Kidney tubule cell (primary cell): ENCODE results near the gene CLDN24.
A peak's percentile ranks its signal among the peaks of the same experiment; 100 is the strongest.

Experiments
- DNase-seq: peaks from one replicate; pipeline ENCODE4 v3.0.0-alpha.2; 2018; ENCODE audit warnings: low spot score

CLDN24 gene

DNA sequence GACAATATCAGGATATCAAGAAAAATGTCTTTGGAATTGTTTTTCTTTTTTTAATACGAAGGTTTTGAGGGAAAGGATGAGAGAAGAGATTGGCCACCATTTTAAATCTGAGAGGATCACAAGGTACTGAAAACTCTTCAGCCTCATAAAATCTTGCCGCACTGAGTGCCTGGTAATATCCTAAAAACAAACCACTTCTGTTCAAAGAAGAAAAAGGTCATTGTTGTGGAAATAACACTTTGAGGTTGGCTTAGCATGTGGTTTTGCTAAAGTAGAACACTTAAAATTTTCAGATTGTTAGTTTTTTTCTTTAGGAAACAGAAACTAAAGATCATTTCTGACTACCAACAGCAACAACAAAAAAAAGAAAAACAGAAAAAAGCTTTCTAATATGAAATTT lies 1.1 kb downstream of the CLDN24 start:
- DNase-seq, result no peak

DNA sequence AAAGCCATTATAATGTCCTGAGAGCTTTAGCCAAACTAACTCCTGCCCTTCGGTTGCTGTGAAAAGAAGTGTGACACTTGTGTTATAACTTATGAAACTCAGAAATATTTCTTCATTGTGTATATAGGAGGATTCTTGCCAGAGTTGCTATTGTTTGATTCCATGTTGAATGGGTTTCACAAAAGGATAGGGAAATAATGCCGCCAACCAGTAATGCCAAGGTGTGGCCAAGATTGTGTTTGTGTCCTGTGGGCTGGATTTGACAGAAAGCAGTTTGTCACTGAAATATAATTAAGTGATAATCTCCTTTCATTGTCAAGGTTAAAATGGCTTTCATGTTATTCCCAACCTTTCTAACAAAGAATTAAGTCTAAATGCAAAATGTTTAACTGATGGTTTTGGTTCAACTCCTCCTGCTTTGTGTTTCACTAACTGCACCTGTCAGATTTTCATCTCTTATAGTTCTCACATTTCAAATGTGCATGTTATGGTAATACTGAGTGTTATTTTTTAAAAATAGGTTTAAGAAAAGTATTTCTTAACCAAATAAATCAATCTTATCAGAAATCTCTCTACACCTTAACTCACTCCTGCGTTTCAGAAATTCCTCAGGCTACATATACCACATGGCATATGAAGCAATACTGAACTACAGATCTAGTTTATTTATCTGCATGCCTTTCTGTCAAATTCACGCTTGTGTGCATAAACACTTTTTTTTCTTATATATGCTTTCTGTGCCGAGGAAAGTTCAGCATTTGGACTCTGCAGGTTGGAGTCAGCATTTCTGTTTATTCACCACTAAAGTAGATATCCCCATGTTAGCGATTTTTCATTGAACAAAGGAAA lies 1.8 kb downstream of the CLDN24 start, which contains the start of gene CLDN22:
Gene CLDN22, minus strand, starts transcription at position 66 of the 849 bp plus-strand sequence. Its CDS starts 58 bp downstream, at position 8.
- DNase-seq, result no peak

DNA sequence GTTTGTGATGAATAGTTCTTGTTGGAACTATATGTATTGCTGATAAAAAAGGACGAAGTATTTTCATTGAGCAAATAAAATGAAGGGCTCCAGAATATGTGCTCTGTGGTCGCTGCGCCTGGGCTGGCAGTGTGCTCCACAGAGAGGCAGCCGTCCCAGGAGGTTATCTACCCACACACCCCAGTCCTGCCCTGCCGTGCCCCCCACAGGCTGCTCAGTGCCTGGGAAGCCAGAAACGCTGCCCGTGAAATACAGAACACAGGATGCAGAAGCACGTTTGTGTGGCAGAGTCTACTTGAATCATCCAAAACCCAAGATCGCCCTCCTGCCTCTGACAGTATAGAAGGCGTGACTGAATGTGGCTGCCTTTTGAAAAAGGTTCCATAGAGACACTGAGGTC lies 3.6 kb downstream of the CLDN24 start:
- no peak for DNase-seq

DNA sequence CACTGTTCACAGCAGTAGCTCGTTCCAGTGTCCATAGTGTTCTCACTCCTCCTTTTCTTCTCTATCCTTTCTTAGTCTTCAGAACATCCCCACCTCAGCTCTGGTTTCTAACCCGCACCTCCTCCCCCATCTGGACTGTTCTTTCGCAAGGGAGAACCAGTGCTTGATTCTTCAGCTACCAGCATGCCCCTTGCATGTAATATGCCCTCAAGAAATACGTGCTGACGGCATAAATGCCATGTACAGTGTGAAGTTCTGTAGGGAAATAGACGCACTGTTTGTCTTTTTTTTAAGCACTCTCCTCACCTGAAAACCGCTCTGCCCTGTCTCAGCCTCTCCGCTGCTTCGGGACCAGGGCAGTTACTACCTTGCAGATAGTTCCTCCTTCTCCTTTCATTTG lies 7.4 kb downstream of the CLDN24 start:
- DNase-seq, result no peak

DNA sequence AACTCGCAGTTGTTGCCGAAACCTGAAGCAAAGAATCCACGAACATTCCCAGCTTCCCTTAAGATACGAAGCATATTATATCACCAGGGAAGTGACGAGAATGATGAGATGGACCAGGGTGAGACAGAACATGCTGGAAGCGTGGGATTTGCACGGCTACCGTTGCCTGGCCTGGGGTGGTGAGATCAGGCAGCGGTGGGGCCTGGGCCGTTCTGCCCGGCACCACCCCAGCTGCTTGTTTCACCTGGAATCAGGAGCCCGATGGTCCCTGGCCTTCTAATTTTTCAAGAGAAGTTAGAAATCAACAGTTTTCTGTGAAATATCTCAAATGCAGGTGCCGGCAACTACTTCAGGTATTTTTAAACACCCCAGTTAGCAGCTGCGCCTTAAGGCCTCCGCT lies 7.9 kb downstream of the CLDN24 start:
- no peak for DNase-seq

DNA sequence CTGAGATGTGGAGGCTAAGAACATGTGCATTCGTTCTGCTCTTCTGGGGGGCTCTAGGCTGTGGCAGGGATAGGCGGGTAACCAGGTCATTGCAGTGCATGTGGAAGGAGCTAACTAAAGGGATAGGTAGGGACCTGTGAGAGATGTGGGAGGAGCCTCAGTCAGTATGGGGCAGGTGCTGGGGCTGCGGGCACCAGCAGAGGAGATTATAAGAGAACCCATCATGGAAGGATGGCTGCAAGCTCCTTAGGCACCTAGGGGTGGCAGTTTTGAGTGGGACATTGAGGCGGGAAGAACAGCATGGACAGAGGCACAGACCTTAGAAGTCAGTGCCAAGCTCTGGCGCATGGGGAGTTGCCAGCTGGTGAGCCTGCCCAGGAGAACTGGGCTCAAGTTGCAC lies 9.4 kb downstream of the CLDN24 start:
- no peak for DNase-seq

DNA sequence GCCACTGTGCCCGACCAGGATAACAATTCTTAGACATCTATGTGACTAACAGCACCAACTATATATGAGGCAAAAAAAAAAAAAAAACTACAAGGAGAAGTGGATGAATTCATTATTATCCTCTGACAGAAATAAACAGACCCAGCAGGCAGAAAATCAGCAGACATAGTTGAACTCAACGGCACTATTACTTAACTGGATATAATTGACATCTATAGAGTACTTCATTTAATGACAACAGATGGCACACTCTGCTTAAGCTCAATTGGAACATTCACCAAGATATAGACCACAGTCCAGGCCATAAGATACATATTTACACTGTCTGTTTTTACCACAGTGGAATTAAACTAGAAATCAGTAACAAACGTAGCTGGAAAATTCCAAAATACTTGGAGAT lies 15.4 kb downstream of the CLDN24 start:
- no peak for DNase-seq

DNA sequence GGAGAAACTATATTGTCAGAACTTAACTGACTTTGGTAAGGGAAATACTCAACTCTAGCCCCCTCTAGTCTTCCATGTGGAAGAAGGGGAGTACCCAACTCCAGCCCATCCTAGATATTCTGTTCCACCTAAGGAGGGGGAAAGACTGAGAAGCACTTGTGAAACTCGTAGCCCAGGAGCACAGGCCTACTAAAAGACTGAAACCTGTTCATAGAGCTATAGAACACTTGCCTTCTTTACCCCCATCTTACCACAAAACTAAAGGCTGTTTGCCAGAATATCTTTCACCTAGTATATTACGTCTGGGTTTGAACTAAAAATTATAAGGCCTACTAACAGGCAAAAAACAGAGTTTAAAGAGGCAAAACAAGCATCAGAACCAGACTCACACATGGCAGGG lies 17.7 kb downstream of the CLDN24 start:
- DNase-seq, result no peak

DNA sequence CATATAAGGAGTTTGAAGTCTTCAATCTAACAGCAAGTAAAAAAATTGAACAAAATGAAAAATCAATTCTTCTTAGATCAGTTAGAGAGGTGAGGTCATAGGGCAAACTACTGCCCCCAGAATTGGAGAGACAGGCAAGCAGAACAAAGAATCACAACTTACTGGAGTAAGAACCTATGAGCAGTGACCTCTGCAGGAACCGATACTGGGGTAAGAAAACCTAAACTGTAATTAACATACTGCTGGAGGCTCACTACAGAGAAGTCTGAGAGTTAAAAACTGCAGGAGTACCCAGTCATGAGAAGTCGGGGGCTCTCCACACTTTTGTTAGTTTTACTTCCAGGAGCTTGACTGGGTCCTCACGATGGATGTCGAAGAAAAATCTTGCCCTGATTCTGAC lies 18.2 kb downstream of the CLDN24 start:
- DNase-seq, result no peak

DNA sequence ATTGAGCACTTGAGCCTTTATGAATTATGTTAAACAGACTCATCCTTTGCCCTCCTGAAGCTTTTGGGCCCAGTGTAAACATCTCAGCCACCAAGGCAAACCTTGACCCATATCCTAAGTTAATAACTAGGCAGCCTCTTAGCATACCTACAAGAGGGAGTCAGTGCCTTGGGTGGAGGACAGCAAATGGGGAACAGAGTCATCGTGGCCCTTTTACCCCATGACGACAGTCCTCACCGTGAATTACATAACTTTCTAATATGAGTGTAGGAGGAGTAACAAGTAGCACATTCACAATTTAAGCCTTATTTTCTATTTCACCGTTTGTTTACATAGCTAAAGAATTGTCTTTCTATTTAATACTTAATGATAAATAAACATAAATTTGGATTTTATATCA lies 18.9 kb downstream of the CLDN24 start:
- no peak for DNase-seq

DNA sequence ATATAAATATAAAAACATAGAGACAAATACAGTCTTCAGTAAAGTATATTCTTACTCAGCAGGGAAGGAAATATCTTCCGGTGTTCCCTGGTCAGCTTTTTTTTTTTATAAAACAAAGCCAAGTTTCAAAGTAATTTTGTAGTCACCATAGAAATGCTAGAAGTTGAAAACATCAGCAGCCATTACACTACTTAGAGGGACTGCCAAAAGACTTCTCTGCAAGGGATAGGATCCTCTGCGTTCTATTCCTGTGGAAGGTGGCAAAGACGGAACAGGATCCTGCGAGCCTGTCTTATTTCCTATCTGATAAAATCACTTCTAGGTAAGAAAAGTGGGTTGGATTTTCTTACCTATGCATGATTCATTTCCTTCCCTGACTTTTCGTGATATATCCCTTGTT lies 21.6 kb downstream of the CLDN24 start:
- no peak for DNase-seq

DNA sequence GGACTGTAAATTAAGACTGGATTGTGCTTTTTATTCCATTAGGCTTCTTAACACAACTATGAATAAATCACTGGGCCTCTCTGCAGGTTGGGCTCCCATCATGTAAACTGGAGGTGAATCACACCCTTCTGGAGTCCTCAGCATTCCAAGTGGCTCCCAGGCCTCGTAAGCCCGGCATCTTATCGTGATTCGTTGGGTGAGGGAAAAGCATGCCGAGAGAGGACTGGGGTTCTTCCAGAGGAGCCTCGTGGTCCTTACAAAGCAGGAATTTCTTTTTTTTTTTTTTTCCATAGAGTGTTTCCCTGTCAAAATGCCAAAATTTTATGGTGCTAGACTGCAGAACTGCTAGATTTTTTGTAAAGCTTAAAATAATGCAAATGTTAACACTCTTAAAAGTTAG lies 22.2 kb downstream of the CLDN24 start:
- peak; percentile 13 for DNase-seq

DNA sequence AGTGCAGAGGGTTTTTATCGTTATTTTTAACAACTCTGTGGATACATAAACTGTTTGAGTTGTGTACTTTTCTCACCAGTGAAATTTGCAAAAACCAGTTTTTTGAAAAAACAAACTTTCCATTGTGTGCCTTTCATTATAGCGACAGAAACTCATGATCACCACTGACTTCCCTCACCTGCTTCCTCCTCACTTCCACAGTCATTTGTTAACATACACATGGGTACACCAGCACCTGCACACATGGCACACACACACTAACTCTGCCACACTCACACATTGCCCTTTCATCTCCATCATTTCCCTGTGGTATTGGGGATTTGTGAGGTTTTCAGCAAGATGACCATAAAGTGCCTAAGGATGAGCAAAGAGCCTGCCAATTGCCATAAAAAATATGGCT lies 22.8 kb downstream of the CLDN24 start:
- DNase-seq, result no peak

DNA sequence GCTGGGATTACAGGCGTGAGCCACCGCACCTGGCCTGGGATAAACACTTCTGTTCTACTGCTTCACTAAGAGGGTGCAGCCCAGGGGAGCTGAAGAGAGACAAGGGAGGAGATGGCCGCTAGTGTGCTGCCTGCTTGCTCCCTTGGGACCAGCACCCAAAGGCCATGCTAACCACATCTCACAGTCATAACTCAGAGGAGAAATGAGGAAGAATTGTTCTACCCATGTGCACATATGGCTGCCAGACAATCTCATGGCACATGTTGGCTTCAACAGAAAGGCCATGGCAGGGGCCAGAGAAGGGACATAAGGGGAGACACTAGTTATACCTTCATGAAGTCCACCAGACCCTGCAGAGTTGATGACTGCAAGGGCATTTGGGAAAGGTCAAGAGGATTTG lies 24.6 kb downstream of the CLDN24 start:
- no peak for DNase-seq

DNA sequence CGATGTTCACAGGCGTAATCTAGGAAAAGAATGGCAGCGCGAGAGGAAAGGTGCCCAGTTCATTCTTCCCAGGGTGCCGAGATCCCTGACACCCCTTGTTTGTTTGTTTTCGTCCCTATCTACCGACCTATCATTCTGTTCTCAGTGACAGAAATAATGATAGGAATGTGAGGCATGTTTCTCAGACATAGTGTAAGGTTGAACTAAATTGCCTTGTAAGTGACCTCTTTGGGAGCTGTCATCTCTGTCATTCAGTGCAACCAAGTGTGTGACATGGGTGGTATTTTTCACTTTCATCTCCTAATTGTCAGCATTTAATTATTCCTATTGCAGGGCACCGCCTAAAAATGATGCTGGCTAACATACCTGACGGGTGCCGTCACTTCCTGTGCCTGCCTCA lies 26.5 kb downstream of the CLDN24 start:
- DNase-seq, result peak; percentile 42

DNA sequence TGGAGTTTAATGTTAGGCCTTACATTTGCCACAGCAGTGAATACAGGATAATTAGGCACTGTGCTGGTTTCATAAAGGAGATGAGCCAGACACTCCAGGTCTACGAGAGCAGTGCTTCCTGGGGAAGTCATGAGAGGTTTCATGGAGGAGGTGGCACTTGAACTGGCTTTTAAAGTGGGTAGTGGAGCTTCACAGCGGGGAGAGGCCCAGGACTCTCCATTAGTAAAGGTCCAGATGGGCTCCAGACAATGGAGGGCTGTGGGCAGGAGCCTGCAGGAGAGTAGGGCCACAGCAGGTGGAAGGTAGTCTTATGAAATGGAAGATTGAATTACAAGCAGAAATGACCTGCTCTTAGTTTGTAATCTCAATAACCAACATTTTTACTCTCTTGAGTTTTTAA lies 31.2 kb downstream of the CLDN24 start:
- DNase-seq, result no peak

DNA sequence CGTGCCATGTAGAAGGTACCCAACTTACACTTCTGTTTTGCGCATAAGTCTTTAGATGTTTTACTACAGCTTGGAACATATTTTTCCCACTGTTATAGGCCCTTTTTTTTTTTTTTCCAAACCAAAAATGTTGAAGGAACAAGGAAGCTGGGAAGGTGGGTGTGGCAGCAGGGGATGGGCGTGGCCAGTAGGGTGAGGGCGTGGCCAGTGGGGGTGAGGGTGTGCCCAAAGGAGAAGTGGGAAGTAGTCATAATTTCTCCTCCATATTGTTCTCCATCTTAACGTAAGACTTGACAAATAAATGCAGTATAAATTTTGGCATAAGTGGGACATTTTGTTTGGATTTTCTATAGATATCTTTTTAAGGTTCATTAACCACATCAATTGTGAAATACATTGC lies 32.5 kb downstream of the CLDN24 start:
- DNase-seq, result no peak

DNA sequence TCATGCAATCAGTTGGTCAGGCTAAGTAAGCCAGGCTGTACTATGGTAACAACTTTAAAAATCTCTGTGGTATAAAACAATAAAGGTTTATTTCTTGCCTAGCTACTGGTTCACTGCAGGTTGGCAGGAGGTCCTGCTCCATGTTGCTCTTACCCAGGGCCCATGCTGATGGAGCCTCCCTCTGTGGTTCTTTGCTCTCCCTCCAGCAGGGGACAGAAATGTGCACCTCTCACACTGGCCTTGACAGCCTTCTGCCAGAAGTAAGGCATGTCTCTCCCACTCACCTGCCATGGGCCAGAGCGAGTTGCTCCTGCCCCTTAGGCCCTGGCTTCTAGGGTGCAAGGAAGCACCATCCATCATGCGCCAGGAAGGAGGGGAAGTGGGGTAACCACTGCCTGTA lies 33.3 kb downstream of the CLDN24 start:
- DNase-seq, result no peak

DNA sequence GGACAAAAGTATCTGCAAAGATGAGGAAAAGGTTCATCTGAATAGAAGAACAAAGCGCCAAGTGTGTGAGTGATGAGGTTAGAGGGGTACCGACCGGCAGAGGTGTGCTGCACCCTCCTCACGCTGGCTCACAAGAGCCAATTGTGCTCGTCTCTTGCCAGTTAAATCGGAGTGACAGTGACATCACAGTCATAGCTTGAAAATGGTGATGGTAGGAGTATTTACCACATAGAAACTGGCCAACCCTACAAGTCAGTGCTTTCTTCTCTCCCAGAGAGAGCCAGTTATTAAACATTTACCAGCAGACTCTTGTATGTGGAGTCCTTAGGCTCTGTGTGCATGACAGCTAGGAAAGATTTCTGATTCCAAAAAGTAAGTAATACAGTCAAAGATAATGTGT lies 34.5 kb downstream of the CLDN24 start:
- DNase-seq, result peak; percentile 78

DNA sequence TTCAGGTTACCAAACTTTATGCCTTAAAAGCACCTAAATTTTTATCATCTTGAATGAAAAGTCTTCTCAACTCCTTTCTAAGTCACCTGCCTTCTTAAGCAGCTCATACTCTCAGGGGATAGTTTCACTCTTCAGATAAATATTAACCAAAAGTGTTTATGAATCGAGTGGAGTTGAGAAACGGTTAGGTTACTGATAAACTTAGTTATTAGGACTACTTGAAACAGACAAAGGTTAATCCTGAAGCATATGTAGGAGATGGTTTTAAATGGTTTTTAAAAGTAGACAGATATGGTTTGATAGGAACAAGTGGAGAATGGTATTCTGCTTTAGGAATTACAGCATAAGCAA lies 34.9 kb downstream of the CLDN24 start:
- DNase-seq, result peak; percentile 85

DNA sequence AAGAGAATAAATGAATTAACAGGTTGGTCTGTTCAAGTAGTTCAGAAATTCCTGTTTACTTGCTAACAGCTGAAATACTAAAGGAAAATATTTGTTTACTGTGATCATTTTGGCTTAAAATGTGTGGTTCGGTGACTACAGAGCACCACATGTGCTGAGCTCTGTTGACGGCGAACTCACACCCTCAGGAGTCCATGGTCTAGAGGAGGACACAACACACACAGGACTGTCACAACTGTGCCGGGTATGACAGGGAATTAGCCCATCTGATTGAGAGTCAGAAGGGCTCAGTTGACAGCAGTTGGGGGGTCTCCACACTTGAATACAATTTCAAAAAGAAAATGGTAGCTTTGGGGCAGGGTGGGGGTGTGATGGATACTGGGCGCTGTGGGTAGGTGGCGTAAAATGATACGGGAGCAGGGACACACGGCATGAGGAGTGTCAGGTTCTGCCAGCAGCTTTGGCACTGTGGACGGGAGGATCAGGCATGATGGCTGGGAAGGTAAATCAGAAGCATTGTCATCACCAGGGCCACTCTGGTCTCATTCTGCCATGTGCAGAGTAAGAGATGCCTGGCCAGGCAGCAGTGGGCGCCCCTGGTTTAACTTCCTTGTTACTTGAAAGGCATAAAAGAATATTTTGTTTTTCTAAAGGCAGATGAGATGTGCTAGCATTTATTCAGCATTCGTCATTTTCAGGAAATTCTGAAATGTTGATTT lies 35.5 kb downstream of the CLDN24 start:
- no peak for DNase-seq

DNA sequence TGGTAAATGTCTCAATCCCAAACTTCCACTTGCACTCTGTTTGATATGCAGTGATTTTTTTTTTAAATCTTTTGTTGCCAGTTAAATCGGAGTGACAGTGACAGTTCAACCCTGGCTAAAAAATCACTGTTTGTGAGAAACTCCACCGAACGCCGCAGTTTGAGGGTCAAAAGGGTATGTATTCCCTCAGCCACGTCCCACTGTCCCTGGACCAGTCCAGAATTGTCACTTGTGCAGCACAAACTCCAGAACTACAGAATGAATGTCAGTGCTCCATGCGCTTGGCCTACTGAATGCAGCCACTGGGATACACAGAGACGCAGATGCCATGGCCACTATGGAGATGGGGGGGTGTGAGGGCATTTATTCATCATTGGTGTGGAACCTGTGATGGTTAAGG lies 36.3 kb downstream of the CLDN24 start:
- no peak for DNase-seq

DNA sequence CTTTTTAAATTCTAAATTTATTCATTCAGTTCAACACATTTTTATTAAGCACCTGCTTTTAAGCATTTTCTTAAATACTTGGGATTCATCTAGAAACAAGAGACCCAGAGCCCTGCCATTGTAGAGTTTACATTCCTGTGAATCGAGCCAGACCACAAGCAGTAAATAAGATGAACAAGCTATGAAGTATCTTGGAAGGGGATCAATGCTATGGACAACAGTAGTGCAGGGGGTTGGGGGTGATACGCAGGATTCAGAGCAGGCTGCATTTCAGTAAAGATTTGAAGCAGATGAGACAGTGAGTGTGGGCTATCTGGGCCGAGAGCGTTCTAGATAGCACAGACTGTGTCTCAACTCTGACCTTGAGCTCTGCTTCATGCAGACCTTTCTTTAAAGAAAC lies 37.3 kb downstream of the CLDN24 start:
- no peak for DNase-seq
